WTC11 (cell line): ENCODE results near the gene MYOM3.

Experiments
- CTCF ChIP-seq: fragments of 200-600 bp; IDR thresholded peaks from 2 replicates; pipeline ENCODE4 v1.8.0; 2022; ENCODE audit warnings: antibody characterized with exemption
- ESRRA ChIP-seq: sonication (generic); formaldehyde crosslinking; IDR thresholded peaks from 2 replicates; pipeline ENCODE4 v1.8.1; 2022; ENCODE audit warnings: mild to moderate bottlenecking, missing genetic modification reagents, borderline replicate concordance
- MAX ChIP-seq: sonication (generic); formaldehyde crosslinking; IDR thresholded peaks from 2 replicates; pipeline ENCODE4 v1.8.0; 2022; ENCODE audit warnings: mild to moderate bottlenecking, missing genetic modification reagents

GRCh38 chr1:24101796-24102586 lies 9.9 kb downstream of the MYOM3 start:
- TF ChIP-seq CTCF (no peak), ESRRA (CRISPR knock-in tag) (no peak), MAX (no peak)
